ENCODE data around the gene ARMCX5.

ARMCX5 gene

GRCh38 chrX:102599084-102599950 lies at the start of gene ARMCX5:
Gene ARMCX5 (plus strand): TSS chrX:102599515. CDS start chrX:102602142, 2,627 bp downstream.
- peak; percentile 39 for DNase-seq (ENCODE audit: low read depth)

GRCh38 chrX:102558607-102559006 lies 40.7 kb upstream of the ARMCX5 start:
- DNase-seq (ENCODE audit: low read depth), result no peak

GRCh38 chrX:102560423-102561068 lies 38.8 kb upstream of the ARMCX5 start:
- no peak for DNase-seq (ENCODE audit: low read depth)

- no peak for DNase-seq (ENCODE audit: low read depth)
Measured at GRCh38 chrX:102580891-102581290, 18.4 kb upstream of the ARMCX5 start.

- DNase-seq (ENCODE audit: low read depth), result no peak
Measured at GRCh38 chrX:102593367-102593766, 5.9 kb upstream of the ARMCX5 start.

GRCh38 chrX:102599951-102600579 lies 750 bp downstream of the ARMCX5 start:
- no peak for DNase-seq (ENCODE audit: low read depth)

- no peak for DNase-seq (ENCODE audit: low read depth)
Measured at GRCh38 chrX:102604327-102604726, 5.0 kb downstream of the ARMCX5 start.

- DNase-seq (ENCODE audit: low read depth), result no peak
Measured at GRCh38 chrX:102606115-102606514, 6.8 kb downstream of the ARMCX5 start.

- DNase-seq (ENCODE audit: low read depth), result no peak
Measured at GRCh38 chrX:102610905-102611304, 11.6 kb downstream of the ARMCX5 start.

GRCh38 chrX:102624105-102624504 lies 24.8 kb downstream of the ARMCX5 start:
- DNase-seq (ENCODE audit: low read depth), result no peak

GRCh38 chrX:102627640-102628039 lies 28.3 kb downstream of the ARMCX5 start:
- no peak for DNase-seq (ENCODE audit: low read depth)

- DNase-seq (ENCODE audit: low read depth), result no peak
Measured at GRCh38 chrX:102637561-102637960, 38.2 kb downstream of the ARMCX5 start.

- no peak for DNase-seq (ENCODE audit: low read depth)
Measured at GRCh38 chrX:102650903-102651241, 51.6 kb downstream of the ARMCX5 start.

- no peak for DNase-seq (ENCODE audit: low read depth)
Measured at GRCh38 chrX:102651242-102652011, 52.1 kb downstream of the ARMCX5 start, which contains the start of gene GPRASP1. Gene GPRASP1 (plus strand): TSS chrX:102651483. CDS start chrX:102653914, 2,431 bp downstream.

GRCh38 chrX:102652031-102652688 lies 52.8 kb downstream of the ARMCX5 start:
- DNase-seq (ENCODE audit: low read depth), result no peak
